Measurements from ENCODE around the gene RNU1-1. TPM values are rescaled to one million over a fixed set of nuclear protein-coding genes. Genes with fewer than 3 reads are reported as not detected.
"Not testable (repeated sequence)": the region's sequence is repeated elsewhere in the genome, so short reads cannot be mapped to it uniquely, and the experiment has no call there.

Gene RNU1-1
- total and polyA plus RNA-seq, 7 donors, result under 0.01 TPM; not detected in 3

DNA sequence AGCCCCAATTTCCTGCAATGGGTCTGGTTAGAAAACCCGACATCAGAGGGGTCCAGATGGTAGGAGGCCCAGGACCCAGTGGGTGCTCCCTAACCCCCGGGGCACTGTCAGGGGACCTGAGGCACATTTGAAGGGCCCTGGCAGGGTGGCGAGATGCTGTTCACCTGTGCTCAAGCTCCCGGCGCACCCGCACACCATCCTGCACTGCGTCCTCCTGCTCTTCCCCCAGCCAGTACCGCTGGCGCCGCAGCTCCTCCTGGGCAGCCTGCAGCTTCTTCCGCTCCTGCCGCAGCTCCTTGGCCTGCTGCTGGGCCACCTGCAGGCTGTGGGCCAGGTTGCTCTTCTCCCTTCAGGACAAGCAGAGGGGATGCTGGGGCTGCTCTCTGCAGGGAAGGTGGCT, 36.0 kb downstream of the RNU1-1 start:
- TF ChIP-seq POLR2A (IDR thresholded peaks at IDR 0.05), result no peak
- no peak for TF ChIP-seq EP300 (IDR thresholded peaks at IDR 0.05)
- TF ChIP-seq, protein P1, sequence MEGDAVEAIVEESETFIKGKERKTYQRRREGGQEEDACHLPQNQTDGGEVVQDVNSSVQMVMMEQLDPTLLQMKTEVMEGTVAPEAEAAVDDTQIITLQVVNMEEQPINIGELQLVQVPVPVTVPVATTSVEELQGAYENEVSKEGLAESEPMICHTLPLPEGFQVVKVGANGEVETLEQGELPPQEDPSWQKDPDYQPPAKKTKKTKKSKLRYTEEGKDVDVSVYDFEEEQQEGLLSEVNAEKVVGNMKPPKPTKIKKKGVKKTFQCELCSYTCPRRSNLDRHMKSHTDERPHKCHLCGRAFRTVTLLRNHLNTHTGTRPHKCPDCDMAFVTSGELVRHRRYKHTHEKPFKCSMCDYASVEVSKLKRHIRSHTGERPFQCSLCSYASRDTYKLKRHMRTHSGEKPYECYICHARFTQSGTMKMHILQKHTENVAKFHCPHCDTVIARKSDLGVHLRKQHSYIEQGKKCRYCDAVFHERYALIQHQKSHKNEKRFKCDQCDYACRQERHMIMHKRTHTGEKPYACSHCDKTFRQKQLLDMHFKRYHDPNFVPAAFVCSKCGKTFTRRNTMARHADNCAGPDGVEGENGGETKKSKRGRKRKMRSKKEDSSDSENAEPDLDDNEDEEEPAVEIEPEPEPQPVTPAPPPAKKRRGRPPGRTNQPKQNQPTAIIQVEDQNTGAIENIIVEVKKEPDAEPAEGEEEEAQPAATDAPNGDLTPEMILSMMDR (IDR thresholded peaks at IDR 0.05), result no peak
- no peak for TF ChIP-seq POLR2AphosphoS5 (IDR thresholded peaks at IDR 0.05)
- Histone ChIP-seq H3K9me3 (no peaks in the 10 kb centered on the region), H3K36me3 (peaks cover 22 to 90% (median 62%) of the 10 kb centered on the region in 4 donors), H3K4me1 (no peaks in the 10 kb centered on the region), H3K4me3 (no peak overlapping the region), H3K27ac (no peak overlapping the region), H3K27me3 (no peaks in the 10 kb centered on the region)
- intact Hi-C loops (cut with DNase I), result no loop called here
- WGBS, 2 donors, result 94 to 97% methylated on average over 12 of the region's 12 CpGs
- peak; percentile 57 for DNase-seq

DNA sequence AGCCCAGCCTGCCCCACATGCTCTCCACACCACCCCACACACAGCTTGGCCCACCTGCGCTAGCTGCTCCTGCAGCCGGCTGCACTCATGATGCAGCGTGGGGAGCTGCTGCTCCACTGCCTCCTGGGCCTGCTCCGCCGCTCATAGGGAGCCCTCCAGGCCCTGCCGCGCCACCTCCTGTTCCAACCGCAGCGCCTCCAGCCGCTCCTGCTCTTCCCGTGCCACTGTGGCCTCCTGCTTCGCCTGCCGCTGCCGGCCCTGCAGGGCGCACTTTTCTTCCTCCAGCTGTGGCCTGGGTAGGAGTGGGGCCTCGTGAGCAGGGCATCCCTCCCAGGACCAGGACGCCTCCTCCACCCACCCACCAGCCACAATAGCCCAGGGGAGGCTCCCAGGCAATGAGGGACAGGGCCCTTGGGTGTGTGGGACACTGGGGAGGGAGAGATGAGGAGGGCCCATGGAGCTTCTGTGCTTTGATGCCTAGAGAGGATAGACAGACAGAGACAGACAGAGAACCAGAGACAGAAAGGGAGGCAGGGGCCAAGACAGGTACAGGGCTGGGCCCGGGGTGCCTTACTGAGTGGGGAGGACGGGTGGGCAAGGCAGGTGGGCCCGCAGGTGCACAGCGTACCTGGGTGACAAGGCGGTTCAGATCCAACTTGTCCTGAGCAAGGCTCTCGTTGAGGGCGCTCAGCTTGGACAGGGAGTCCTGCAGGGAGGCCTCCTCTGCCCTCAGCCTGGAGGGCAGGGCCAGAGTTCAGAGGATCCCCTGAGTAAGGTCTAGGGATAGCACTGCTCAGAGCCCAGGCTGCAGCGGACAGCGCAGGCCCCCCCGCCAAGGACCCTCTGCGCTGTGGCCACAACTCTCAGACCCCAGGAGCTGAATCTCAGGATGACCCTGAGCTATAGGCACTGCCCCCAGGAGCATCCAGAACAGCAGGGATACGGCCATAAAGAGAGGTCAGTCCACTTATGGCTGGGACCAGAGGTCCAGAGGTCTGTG, 38.0 kb downstream of the RNU1-1 start:
- 92 to 94% methylated on average over 28 to 29 of the region's 29 CpGs for WGBS, 2 donors
- H3K27ac ChIP-seq; H3K9me3 ChIP-seq; H3K4me3 ChIP-seq; intact Hi-C loops (cut with DNase I); H3K4me1 ChIP-seq; H3K27me3 ChIP-seq: not testable (repeated sequence)
- peaks cover 22 to 77% (median 55%) of the 10 kb centered on the region in 4 donors for H3K36me3 ChIP-seq
- peak; percentile 46 for DNase-seq

DNA sequence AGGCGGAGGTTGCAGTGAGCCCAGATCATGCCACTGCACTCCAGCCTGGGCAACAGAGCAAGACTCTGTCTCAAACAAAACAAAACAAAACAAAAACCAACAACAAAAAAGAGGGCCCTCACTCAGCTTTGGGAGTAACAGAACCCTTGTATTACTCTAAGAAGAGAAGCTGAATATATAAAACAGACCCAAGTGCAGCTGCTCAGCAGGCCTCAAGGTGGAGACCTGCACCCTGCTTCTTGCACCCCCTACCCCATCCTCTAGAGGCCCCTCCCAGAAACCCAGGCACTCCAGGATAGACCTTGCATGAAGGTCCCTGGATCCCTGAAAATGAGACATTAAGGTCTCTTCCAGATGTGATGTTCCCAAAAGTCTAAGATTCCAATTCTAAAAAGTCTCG, 39.2 kb downstream of the RNU1-1 start:
- H3K9me3 ChIP-seq; H3K27ac ChIP-seq; intact Hi-C loops (cut with DNase I); H3K27me3 ChIP-seq; H3K4me3 ChIP-seq; H3K4me1 ChIP-seq; DNase-seq: not testable (repeated sequence)
- 95% methylated on average over 2 of the region's 2 CpGs for WGBS, 2 donors
- H3K36me3 ChIP-seq, result peaks cover 22 to 65% (median 46%) of the 10 kb centered on the region in 4 donors

DNA sequence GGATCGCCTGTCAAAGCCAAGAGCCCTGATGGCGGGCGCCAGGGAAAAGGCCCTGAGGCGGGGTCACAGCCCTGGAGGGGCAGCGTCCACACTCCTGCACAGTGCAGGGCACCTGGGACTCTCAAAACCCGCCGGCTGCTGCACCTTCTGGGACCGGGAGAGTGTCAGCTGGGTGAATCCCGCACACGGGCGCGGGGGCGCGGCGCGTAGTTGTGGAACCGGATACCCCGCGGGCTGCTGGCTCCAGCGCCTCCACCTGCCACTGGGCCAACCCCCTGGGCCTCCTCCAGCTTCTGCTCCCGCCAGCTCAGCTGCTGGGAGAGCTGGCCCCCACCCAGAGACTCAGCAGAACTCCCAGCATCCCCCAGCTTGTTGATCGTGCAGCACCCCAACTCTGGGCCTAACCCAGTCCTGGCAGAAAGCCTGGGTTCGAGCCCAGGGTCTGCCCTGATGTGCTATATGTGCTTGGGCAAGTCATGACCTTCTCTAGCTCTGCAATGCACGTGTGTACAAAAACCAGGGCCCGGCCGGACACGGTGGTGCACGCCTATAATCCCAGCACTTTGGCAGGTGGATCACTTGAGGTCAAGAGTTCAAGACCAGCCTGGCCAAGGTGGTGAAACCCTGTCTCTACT, 39.8 kb downstream of the RNU1-1 start:
- no peak overlapping the region for H3K27ac ChIP-seq
- H3K4me1 ChIP-seq, result no peaks in the 10 kb centered on the region
- no peaks in the 10 kb centered on the region for H3K9me3 ChIP-seq
- H3K27me3 ChIP-seq, result no peaks in the 10 kb centered on the region
- no peak for TF ChIP-seq EP300 (IDR thresholded peaks at IDR 0.05)
- TF ChIP-seq, protein P1 (IDR thresholded peaks at IDR 0.05), result no peak
- TF ChIP-seq POLR2AphosphoS5 (IDR thresholded peaks at IDR 0.05), result no peak
- TF ChIP-seq POLR2A (IDR thresholded peaks at IDR 0.05), result no peak
- H3K36me3 ChIP-seq, result peaks cover 22 to 62% (median 46%) of the 10 kb centered on the region in 4 donors
- peak; percentile 60 for DNase-seq
- no peak overlapping the region for H3K4me3 ChIP-seq
- 94 to 95% methylated on average over 28 of the region's 28 CpGs for WGBS, 2 donors
- intact Hi-C loops (cut with DNase I), result no loop called here

DNA sequence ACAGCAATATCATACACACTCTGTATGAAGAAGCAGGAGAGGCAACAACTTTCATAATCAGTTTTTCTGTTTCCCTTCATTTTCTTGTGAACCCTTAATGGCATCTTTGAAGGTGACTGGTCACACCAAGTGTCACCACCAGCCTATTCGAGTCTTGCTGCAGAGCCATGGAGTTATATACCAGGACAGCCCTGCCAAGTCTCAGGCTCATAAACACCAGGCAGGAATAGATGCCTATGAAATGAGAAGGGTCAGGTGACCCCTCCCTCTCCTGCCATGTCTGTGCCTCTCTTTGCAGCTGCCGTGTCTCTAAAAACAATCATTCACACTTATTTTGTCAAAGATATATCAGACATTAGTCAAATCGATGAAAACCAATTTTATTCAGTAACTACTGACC, 45.5 kb downstream of the RNU1-1 start:
- no peaks in the 10 kb centered on the region for H3K9me3 ChIP-seq
- no peaks in the 10 kb centered on the region for H3K27me3 ChIP-seq
- intact Hi-C loops (cut with DNase I), result no loop called here
- H3K4me3 ChIP-seq, result no peak overlapping the region
- no peak overlapping the region for H3K27ac ChIP-seq
- TF ChIP-seq, protein P1 (IDR thresholded peaks at IDR 0.05), result no peak
- TF ChIP-seq POLR2AphosphoS5 (IDR thresholded peaks at IDR 0.05) (no peak), POLR2A (IDR thresholded peaks at IDR 0.05) (no peak), EP300 (IDR thresholded peaks at IDR 0.05) (no peak)
- DNase-seq, result no peak
- WGBS, 2 donors, result 78 to 79% methylated on average over 3 of the region's 3 CpGs
- no peaks in the 10 kb centered on the region for H3K4me1 ChIP-seq
- peaks cover 0 to 10% (median 3%) of the 10 kb centered on the region in 4 donors for H3K36me3 ChIP-seq
